Brain pericyte (primary cell): Measurements from ENCODE around the gene SRPK2.
"Not testable (repeated sequence)": the region's sequence is repeated elsewhere in the genome, so short reads cannot be mapped to it uniquely, and the experiment has no call there.

Source experiments
- DNase-seq: peaks from one replicate; pipeline ENCODE4 v3.0.0-alpha.2; 2012; ENCODE audit warnings: low read depth, low spot score

Gene SRPK2

DNA sequence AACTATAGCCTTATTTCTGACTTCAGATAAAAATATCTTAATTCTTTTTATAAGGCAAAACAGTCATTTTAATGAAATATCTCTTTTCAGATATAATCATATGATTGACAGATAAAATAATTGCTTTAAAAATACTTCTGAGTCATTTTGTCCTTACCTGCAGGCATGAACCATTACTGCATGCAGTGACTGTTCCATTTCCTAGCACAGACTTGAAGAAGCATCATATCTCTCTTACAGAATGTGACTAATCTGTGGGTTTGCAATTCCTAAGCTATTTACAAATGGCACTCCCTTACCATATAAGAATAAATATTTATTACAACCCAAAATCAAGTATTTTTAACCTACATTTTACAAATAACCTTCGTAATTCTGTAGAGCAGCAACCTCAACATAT is 120.7 kb downstream of the SRPK2 start:
- DNase-seq, result no peak

DNA sequence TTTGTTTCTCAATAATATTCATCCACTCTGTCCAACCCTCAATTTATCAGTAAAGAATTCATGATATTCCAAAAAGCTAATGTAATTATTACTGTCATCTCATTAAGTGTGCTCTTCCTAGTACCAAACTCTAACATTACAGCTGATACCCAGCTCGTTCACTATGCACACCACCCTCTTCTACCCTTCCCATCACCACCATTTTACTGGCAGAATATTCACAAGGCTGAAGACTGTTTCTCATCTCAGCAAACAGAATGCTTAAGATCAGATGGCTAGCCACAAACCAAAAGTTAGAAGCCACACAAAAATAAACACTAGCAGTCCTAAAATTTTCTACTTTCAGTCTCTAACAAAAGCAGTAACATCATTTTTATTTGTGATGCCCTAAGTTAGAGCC is 121.5 kb downstream of the SRPK2 start:
- DNase-seq, result no peak

DNA sequence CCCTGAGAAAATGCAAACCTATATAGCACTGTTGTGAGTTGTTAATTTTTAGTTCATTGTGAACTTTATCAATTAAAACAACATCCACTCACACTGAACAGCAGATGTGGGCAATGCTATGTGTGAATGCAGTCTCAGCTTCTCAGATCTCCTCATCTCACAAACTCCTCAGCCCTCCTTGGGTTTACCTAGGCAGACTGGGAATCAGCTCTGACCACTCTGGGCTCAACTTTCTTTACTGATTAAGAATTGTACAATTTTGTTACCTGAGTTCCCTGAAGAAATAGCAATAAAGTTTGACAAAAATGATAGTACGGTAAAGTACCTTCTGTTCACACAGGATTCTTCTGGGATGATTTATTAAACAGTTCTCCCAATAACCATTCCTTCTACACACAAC is 124.0 kb downstream of the SRPK2 start:
- no peak for DNase-seq

DNA sequence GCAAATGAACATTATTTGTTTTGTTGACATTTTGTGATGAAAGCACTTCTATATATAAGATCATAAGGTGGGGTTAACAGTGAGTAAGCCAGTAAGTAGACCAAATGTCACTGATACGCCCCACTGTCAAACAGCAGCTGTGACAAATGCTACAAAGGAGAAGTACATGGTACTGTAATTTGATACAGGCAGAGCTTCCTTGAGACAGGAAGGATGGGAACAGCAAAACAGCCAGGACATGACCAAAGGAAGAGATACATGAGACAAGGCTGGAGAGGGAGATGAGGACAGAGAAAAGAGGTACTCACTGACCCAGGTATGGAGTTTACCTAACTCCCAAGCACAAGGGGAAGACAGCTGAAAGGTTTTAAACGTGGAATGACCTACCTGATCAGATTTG is 127.0 kb downstream of the SRPK2 start:
- DNase-seq, result no peak

DNA sequence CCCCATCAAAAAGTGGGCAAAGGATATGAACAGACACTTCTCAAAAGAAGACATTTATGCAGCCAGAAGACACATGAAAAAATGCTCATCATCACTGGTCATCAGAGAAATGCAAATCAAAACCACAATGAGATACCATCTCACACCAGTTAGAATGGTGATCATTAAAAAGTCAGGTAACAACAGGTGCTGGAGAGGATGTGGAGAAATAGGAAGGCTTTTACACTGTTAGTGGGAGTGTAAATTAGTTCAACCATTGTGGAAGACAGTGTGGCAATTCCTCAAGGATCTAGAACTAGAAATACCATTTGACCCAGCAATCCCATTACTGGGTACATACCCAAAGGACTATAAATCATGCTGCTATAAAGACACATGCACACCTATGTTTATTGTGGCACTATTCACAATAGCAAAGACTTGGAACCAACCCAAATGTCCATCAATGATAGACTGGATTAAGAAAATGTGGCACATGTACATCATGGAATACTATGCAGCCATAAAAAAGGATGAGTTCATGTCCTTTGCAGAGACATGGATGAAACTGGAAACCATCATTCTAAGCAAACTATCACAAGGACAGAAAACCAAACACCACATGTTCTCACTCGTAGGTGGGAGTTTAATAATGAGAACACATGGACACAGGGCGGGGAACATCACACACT is 128.4 kb downstream of the SRPK2 start:
- DNase-seq, result not testable (repeated sequence)

DNA sequence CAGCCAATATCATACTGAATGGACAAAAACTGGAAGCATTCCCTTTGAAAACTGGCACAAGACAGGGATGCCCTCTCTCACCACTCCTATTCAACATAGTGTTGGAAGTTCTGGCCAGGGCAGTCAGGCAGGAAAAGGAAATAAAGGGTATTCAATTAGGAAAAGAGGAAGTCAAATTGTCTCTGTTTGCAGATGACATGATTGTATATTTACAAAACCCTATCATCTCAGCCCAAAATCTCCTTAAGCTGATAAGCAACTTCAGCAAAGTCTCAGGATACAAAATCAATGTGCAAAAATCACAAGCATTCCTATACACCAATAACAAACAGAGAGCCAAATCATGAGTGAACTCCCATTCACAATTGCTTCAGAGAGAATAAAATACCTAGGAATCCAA is 129.8 kb downstream of the SRPK2 start:
- not testable (repeated sequence) for DNase-seq

DNA sequence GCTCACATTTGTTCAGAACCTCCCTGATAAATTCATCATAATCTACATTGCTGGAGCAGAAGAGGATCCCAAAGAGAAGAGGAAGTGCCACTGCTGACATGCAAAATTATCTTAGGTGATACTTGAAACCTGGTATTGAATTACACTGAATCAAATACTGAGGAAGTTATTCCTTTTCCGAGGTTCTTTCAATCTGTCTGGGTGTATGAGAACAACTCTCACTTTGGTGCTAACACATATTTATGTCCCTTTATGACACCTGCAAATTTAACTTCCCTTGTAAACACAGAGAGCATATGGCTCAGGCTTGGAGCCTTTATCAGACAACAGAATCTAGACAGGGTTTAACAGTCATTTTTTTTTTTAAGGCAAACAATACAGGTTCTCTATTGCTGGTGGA is 131.4 kb downstream of the SRPK2 start:
- DNase-seq, result no peak

DNA sequence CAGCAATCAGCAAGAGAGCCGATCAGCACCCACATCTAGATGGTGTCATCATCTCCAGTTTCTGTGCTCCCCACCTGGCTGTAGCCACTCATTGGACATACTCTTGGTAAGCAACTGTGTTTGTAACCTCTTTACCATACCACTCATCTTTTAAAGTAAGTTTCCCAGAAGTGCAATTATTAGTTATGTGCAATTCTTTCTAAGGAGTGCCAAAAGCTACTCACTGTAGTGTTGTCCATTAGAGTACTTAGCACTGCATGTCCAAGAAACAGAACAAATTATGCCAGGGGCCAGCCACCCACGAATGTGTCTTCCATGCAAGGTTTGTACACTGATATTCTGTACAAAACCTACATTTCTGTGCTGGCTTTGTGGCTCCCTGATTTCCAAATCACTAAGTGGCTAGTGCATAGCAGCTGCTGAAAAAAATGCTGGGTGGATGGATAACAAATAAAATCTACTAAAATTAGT is 131.9 kb downstream of the SRPK2 start:
- no peak for DNase-seq

DNA sequence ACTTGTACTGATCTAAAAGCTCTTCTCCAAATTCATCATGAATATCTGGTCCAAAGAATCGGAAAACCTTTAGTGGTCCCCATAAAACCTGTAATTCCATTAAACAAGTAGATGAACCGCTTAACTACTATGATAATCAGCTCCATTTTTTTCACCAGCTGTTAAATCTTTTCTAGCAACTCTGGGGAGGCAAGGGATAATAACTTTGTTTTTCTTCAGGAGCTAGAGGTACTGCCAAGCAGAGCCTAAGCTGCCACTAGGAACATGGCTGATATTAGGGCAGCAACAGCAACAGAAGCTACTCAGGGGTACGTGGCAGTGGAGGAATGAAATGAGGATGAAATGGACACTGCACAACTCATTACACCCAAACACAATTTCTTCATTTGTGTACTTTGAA is 138.0 kb downstream of the SRPK2 start:
- DNase-seq, result no peak

DNA sequence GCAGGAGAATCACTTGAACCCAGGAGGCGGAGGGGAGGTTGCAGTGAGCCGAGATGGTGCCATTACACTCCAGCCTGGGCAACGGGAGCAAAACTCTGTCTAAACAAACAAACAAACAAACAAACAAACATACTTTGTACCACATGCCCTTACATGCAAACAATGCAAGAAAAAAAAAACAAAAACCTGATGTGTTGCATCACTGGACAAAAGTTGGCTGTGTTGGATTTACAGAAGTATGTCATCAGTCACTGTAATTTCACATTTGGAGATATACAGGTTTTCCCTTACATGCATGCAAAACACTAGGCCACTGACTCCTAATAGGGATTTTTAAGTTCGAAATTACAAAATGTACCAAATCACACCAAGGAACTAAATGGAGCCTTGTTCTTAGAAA is 138.5 kb downstream of the SRPK2 start:
- DNase-seq, result no peak

DNA sequence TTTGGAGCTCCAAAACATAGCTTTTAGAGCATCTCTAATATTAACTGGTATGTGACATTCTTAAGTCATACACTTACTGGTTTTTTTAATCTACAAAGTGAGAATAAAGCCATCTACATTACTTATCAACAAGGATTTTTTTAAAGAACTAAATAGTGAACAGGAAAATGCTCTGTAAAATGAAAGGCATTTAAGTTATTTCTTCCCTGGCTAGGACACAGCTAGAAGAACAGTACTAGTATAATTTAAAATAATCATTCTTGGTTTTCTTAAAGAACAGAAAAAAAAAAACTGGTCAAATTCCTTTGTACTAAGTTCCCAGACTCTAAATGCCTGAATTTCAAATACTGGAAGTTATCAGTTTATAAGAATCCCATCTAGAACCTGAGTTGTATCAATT is 139.5 kb downstream of the SRPK2 start:
- no peak for DNase-seq

DNA sequence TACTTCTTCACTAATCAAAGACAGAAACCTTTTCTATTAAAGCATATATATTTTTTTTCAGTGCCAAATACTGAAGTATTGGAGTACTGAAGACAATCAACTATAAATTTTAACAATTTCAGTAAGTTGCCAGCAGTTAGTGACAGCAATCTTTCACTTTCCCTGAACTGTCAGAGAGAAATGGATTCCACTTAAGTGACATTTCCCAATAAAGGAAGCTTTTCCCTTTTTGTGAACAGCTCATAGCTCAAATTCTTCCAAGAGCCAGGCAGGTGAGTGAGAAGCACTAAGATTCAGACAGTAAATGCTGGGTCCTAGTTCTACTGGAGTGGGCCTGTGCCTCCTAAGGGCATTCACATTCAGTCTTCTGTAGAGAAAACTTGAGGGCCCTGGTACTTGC is 142.0 kb downstream of the SRPK2 start:
- DNase-seq, result no peak

DNA sequence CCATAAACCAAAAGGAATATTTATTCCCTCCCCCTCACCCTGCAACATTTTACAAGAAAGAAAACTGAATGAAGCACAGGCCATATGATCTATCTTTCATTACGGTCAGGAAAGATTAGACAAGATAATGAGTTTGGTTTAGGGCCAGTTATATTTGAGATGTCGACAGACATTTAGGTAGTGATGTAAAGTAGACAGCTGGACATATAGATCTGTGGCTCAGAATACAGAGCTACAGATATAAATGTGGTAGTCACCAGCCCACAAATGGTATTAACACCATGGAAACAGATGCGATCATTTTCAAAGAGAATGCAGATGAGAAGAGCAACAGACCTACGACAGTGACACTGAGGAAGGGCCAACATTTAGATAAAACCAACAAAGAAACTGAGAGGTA is 142.5 kb downstream of the SRPK2 start:
- DNase-seq, result no peak

DNA sequence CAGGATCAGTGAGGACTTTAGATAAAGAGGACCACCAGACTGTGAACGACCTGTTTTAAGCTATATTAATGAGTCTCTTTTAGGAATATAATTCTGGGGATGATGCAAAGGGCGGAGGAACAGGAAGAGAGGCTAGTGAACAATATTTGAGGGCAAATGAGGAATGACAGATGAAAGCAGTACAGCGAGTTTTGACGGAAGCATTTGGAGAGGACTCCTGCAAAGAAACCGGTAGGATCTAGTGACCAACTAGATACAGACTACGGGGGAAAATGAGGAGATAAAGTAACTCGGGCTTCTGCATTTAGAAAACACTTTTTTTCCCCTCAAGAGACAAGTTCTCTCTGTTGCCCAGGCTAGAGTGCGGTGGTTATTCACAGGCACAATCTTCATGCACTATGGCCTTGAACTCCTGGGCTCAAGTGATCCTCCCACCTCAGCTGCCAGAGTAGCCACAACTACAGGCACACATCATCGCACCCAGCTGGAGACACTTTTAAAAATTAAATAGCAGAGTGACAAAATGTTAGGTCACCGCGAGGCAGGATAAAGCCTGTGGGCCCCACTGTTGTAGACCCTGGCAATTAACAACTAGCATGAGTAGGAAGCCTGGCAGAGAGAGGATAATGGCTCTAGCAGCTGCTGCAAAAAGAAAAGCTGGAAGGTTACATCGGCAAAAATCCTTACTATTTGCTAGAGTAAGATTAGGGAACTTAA is 143.2 kb downstream of the SRPK2 start:
- no peak for DNase-seq

DNA sequence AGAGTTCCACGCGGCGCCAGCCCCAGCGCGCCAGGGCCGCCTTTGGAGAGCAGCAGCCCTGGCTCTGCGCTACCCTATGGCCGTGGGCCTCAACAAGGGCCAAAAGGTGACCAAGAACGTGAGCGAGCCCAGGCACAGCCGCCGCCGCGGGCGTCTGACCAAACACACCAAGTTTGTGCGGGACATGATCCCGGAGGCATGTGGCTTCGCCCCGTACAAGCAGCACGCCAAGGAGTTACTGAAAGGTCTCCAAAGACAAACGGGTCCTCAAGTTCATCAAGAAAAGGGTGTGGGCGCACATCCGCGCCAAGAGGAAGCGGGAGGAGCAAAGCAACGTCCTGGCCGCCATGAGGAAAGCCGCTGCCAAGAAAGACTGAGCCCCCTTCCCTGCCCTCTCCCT is 144.1 kb downstream of the SRPK2 start:
- DNase-seq, result no peak

DNA sequence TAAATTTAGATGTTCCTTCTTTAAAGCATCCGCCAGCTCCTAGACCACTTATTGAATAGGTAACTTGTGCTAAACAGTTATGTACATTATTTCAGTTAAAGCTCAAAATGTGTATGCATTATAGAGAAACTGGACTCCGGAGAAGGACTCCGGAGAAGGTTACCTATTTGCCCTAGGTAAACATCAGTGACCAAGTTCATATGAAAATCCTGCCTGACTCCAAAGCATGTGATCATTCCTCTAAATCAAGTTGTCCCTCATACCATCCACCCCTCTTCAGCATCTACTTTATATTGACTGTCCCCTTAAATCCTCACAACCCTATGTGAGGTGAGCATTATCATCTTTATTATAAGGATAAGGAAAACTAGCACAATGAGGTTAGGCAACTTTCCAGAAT is 147.5 kb downstream of the SRPK2 start:
- DNase-seq, result no peak

DNA sequence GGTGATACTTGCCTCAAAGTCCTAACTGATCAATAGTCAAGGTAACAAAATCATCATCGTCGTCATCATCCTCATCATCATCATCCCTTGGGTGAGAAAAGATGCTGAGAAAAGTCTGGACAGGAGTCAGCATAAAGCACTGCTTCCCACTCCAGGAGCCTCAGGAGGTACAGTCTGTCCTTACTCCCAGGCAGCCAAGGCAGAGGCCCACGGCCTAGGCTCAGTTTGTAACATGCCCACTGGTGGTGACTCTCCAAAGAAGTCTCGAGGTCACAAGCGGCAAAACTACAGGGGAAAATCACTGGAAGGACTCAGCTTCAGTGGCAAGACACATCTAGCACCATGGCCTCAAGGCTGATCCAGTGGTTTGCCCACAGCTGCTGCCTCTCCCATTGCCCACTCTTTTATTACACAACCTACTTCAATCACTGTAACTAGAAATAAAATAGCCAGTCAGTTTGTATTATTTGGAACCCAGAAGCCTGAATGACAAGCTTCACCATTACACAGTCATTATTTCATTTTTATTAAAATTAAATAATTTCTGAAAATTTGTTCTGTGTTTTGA is 150.4 kb downstream of the SRPK2 start:
- DNase-seq, result no peak

DNA sequence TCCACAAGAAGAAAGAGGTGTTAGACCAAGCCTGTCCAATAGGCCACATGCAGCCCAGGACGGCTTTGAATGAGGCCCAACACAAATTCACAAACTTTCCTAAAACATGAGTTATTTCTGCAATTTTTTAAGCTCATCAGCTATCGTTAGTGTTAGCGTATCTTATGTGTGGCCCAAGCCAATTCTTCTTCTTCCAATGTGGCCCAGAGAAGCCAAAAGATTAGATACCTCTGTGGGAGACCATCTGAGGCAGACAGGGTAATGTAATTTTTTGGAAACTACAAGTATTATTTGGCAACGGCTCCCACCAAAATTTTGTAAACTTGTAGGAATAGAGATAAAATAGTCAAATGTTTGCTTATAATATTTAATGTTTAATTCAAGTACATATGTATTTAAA is 153.8 kb downstream of the SRPK2 start:
- DNase-seq, result no peak

DNA sequence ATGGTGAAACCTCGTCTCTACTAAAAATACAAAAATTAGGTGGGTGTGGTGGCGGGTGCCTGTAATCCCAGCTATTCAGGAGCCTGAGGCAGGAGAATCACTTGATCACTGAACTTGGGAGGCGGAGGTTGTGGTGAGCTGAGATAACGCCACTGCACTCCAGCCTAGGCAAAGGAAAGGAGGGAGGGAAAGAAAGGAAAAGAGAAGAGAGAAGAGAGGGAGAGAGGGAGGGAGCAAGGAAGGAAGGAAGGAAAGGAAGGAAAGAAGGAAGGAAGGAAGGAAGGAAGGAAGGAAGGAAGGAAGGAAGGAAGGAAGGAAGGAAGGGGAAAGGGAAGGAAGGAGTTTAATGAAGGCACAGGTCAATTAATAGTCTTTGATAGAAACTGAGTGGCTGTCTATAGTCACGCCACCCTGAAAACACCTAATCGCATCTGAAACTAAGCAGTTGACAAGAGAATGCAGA is 155.9 kb downstream of the SRPK2 start:
- DNase-seq, result not testable (repeated sequence)

DNA sequence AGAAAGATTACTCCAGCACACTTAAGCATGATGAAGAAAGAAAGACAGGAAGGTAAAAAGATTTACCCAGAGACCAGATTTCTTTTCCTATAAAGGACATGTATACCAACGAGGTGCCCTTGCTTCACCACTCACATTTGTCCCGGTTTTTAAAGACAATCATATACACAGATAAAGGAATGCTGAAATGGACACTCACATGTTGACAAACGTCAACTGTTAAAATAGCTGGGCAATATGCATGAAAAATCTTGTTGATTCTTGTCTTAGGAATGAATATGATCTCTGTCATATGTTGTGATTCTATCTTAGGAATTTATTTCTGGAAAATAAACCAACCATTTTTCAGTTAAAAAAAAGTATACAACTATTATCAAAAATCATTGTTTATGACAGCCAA is 158.2 kb downstream of the SRPK2 start:
- no peak for DNase-seq

DNA sequence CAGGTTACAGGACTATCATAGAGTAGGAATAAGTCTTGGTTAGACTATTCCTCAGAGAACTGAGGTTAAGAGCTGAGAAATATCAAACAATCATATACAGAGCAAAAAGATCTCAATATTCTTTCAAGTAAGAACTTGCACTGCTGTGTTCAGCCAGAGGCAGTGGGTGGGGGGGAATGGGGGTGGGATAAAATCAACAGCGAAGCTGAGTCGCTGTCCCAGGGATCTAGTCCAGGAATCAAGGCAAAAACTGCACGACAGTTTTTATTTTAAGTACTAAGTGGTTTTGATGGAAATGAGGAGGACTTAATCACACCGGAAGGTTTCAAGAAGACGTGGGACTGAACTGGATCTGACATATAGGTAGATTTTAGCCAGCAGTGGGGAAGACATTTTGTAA is 159.1 kb downstream of the SRPK2 start:
- no peak for DNase-seq

DNA sequence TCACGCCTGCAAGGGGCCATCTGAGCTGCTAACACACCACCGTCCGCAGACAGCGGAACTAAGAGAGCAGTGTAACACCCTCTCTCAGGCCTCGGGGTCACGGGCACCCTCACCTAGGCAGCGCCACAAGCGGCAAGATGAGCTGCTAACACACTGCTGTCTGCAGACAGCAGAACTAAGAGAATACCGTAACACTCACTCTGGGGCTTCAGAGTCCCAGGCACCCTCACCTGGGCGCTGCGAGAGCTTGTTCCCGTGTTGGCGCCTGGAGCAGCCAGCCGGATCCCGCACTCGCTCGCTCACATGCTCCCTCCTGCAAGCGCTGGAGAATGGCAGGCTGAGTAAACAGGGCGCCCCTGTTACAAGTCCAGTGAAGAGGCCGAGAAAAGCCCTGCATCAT is 160.2 kb downstream of the SRPK2 start:
- no peak for DNase-seq

DNA sequence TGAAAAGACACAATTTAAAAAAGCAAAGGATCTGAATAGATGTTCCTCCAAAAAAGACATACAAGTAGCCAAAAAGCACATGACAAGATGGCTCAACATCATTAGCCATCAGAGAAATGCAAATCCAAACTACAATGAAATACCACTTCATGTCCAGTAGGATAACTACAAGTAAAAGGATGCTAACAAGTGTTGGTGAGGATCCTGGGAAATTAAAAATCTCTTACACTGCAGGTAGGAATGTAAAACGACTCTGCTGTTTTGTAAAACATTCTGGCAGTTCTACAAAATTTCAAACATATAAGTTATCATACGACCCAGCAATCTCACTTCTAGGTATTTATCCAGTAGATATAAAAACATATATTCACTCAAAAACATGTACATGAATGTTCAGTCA is 161.3 kb downstream of the SRPK2 start:
- no peak for DNase-seq
